Measurements from ENCODE around the gene NANS. TPM values are rescaled to one million over a fixed set of nuclear protein-coding genes. Genes with fewer than 3 reads are reported as not detected.

Gene NANS
- total and polyA plus RNA-seq, 2 of the 8 experiments (the other 6 are each of a cell fraction or from before 2014, with no cell fraction given), result 56.5 to 67.3 TPM

- no peak for TF ChIP-seq RAD21 (IDR thresholded peaks at IDR 0.05 in 1 of 2, conservative IDR thresholded peaks at IDR 0.05 in 1 of 2; ENCODE audit: low read depth in 2 of 2, low read length in 2 of 2)
- no peak for TF ChIP-seq CHD1 (IDR thresholded peaks at IDR 0.05; ENCODE audit: low read depth, low read length)
- TF ChIP-seq KDM4A (IDR thresholded peaks at IDR 0.05; ENCODE audit: low read depth, low read length, severe bottlenecking), result no peak
- no peak for TF ChIP-seq RBBP5 (IDR thresholded peaks at IDR 0.05; ENCODE audit: borderline replicate concordance, low read depth, low read length)
- TF ChIP-seq SUZ12 (IDR thresholded peaks at IDR 0.05; ENCODE audit: low read length), result no peak
Measured at GRCh38 chr9:98016137-98016680, 40.3 kb upstream of the NANS start (continued).
